Measurements from ENCODE around the gene INAVA.
A peak's percentile ranks its signal among the peaks of the same experiment; 100 is the strongest.

DNA sequence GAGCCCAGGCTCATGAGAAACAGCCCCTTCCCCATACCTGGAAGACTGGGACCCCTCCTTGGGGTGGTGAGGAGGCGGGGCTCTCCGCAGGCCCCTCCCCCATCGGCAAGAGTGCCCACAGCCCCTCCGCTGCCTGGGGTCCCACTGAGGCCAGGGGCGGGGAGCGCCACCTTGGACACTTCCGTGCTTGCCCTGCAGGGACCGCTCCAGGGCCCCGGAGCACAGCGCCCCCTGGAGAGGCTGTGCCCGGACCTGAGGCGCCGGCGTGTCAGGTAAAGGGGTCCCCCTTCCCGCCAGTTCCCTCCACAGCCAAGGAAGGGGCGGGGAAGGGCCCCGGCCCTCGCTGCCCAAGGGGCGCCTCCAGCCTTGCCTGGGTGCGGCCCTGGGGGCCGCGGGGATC is 21.5 kb downstream of the INAVA start:
- TF ChIP-seq, protein P1, sequence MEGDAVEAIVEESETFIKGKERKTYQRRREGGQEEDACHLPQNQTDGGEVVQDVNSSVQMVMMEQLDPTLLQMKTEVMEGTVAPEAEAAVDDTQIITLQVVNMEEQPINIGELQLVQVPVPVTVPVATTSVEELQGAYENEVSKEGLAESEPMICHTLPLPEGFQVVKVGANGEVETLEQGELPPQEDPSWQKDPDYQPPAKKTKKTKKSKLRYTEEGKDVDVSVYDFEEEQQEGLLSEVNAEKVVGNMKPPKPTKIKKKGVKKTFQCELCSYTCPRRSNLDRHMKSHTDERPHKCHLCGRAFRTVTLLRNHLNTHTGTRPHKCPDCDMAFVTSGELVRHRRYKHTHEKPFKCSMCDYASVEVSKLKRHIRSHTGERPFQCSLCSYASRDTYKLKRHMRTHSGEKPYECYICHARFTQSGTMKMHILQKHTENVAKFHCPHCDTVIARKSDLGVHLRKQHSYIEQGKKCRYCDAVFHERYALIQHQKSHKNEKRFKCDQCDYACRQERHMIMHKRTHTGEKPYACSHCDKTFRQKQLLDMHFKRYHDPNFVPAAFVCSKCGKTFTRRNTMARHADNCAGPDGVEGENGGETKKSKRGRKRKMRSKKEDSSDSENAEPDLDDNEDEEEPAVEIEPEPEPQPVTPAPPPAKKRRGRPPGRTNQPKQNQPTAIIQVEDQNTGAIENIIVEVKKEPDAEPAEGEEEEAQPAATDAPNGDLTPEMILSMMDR (IDR thresholded peaks at IDR 0.05): peak; percentile 50
- no peak for TF ChIP-seq ZFX (IDR thresholded peaks at IDR 0.05; ENCODE audit: borderline replicate concordance)
